ENCODE results near the gene OR5A1. TPM values are rescaled to one million over a fixed set of nuclear protein-coding genes. Genes with fewer than 3 reads are reported as not detected.

The OR5A1 gene
- total and polyA plus RNA-seq, 2 donors (not counting 1 experiment from before 2014, with no cell fraction given): not detected

DNA sequence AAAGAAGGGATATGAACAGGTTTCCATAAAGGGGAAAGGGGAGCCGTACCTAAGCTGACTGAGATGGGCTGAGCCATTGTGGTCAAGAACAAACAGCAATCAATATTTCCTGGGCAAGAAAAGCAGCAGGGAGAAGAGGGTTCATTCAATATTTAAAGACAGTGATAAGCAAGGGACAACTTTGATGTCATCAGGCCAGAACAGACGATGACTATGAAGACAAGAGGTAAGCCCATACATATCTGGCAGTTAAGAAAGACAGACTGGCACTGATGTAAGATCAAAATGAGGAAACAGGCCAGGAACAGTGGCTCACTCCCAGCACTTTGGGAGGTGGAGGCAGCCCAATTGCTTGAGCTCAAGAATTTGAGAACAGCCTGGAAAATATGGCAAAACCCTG lies 12.4 kb upstream of the OR5A1 start:
- H3K9ac ChIP-seq (ENCODE audit: low read length): no peak overlapping the region
- CTCF ChIA-PET: interaction anchor here (1.2 to 11.4 kb wide), 4 partner anchors 12 to 288 kb away, joined by 3 to 141 read pairs (median 3); partner anchors contain the start of genes DTX4 and OR5A1
- Mint-ChIP-seq H3K4me1 (peaks cover 9% of the 10 kb centered on the region), H3K4me3 (no peak overlapping the region), H3K27ac (no peak overlapping the region), H3K9me3 (ENCODE audit: insufficient read depth) (no peaks in the 10 kb centered on the region), H3K27me3 (no peaks in the 10 kb centered on the region)
- DNase-seq (no peak), ATAC-seq (ENCODE audit: low read depth) (no peak)
- H3K79me2 ChIP-seq (ENCODE audit: control insufficient read depth, insufficient read depth, low read length): no peaks in the 10 kb centered on the region
- intact Hi-C loops (cut with micrococcal nuclease): no loop called here
- WGBS (ENCODE audit: insufficient coverage): 100% methylated on average over 2 of the region's 2 CpGs
- peaks cover 0 to 8% of the 10 kb centered on the region in 2 donors for H3K4me1 ChIP-seq (ENCODE audit: control insufficient read depth in 2 of 2, insufficient read depth in 2 of 2, low read length in 2 of 2)
- no peaks in the 10 kb centered on the region for H3K36me3 ChIP-seq (replicated peaks in 1 of 2; ENCODE audit: control extremely low read depth in 1 of 2, control insufficient read depth in 1 of 2, extremely low read depth in 1 of 2, insufficient read depth in 2 of 2, low read length in 1 of 2)
- no peaks in the 10 kb centered on the region for H4K20me1 ChIP-seq (ENCODE audit: control insufficient read depth, insufficient read depth, low read length, poor library complexity, severe bottlenecking)
- no peak for TF ChIP-seq EZH2 (IDR thresholded peaks at IDR 0.05; ENCODE audit: borderline replicate concordance, insufficient read depth, low read depth, low read length, poor library complexity, severe bottlenecking)
- TF ChIP-seq, protein P1, sequence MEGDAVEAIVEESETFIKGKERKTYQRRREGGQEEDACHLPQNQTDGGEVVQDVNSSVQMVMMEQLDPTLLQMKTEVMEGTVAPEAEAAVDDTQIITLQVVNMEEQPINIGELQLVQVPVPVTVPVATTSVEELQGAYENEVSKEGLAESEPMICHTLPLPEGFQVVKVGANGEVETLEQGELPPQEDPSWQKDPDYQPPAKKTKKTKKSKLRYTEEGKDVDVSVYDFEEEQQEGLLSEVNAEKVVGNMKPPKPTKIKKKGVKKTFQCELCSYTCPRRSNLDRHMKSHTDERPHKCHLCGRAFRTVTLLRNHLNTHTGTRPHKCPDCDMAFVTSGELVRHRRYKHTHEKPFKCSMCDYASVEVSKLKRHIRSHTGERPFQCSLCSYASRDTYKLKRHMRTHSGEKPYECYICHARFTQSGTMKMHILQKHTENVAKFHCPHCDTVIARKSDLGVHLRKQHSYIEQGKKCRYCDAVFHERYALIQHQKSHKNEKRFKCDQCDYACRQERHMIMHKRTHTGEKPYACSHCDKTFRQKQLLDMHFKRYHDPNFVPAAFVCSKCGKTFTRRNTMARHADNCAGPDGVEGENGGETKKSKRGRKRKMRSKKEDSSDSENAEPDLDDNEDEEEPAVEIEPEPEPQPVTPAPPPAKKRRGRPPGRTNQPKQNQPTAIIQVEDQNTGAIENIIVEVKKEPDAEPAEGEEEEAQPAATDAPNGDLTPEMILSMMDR (IDR thresholded peaks at IDR 0.05): no peak
- no peak overlapping the region for H3K27ac ChIP-seq (ENCODE audit: low read length in 2 of 2)
- H3K27me3 ChIP-seq (replicated peaks in 1 of 4; ENCODE audit: control extremely low read depth in 1 of 4, control insufficient read depth in 3 of 4, insufficient read depth in 4 of 4, low read length in 3 of 4): no peaks in the 10 kb centered on the region
- POLR2A ChIA-PET: no interaction called here
- H3K4me3 ChIP-seq (ENCODE audit: control extremely low read depth in 1 of 5, extremely low read depth in 1 of 5, insufficient read depth in 1 of 5, low read depth in 2 of 5, low read length in 4 of 5): no peak overlapping the region
- no peaks in the 10 kb centered on the region for H3K9me3 ChIP-seq (ENCODE audit: control extremely low read depth in 1 of 3, control insufficient read depth in 2 of 3, insufficient read depth in 1 of 3, low read length in 2 of 3)
- no peak overlapping the region for H3K4me2 ChIP-seq (replicated peaks; ENCODE audit: low read depth, low read length, poor library complexity, severe bottlenecking)
- no peak overlapping the region for H2AFZ ChIP-seq (ENCODE audit: insufficient read depth, low read depth, low read length, poor library complexity, severe bottlenecking)

DNA sequence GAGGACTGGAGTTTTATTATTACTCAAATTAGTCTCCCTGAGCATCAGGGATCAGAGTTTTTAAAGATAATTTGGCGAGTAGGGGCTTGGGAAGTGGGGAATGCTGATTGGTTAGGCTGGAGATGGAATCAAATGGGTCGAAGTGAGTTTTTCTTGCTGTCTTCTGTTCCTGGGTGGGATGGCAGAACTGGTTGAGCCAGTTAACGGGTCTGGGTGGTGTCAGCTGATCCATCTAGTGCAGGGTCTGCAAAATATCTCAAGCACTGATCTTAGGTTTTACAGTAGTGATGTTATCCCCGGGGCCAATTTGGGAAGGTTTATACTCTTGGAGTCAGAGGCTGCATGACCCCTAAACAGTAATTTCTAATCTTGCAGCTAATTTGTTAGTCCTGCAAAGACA lies 11.1 kb upstream of the OR5A1 start:
- Mint-ChIP-seq H3K9me3 (ENCODE audit: insufficient read depth) (no peaks in the 10 kb centered on the region), H3K27me3 (peaks cover 3% of the 10 kb centered on the region), H3K27ac (no peak overlapping the region), H3K4me1 (peaks cover 9% of the 10 kb centered on the region), H3K4me3 (no peak overlapping the region)
- Histone ChIP-seq H3K79me2 (ENCODE audit: control insufficient read depth, insufficient read depth, low read length) (no peaks in the 10 kb centered on the region), H2AFZ (ENCODE audit: insufficient read depth, low read depth, low read length, poor library complexity, severe bottlenecking) (no peak overlapping the region), H3K27ac (ENCODE audit: low read length in 2 of 2) (no peak overlapping the region), H3K9ac (ENCODE audit: low read length) (no peak overlapping the region), H3K4me2 (replicated peaks; ENCODE audit: low read depth, low read length, poor library complexity, severe bottlenecking) (no peak overlapping the region), H4K20me1 (ENCODE audit: control insufficient read depth, insufficient read depth, low read length, poor library complexity, severe bottlenecking) (no peaks in the 10 kb centered on the region), H3K4me3 (ENCODE audit: control extremely low read depth in 1 of 5, extremely low read depth in 1 of 5, insufficient read depth in 1 of 5, low read depth in 2 of 5, low read length in 4 of 5) (no peak overlapping the region), H3K36me3 (replicated peaks in 1 of 2; ENCODE audit: control extremely low read depth in 1 of 2, control insufficient read depth in 1 of 2, extremely low read depth in 1 of 2, insufficient read depth in 2 of 2, low read length in 1 of 2) (no peaks in the 10 kb centered on the region), H3K4me1 (ENCODE audit: control insufficient read depth in 2 of 2, insufficient read depth in 2 of 2, low read length in 2 of 2) (peaks cover 0 to 8% of the 10 kb centered on the region in 2 donors), H3K9me3 (ENCODE audit: control extremely low read depth in 1 of 3, control insufficient read depth in 2 of 3, insufficient read depth in 1 of 3, low read length in 2 of 3) (no peaks in the 10 kb centered on the region), H3K27me3 (replicated peaks in 1 of 4; ENCODE audit: control extremely low read depth in 1 of 4, control insufficient read depth in 3 of 4, insufficient read depth in 4 of 4, low read length in 3 of 4) (no peaks in the 10 kb centered on the region)
- 93% methylated on average over 3 of the region's 4 CpGs for WGBS (ENCODE audit: insufficient coverage)
- ChIA-PET CTCF (interaction anchor here (0.9 to 11.4 kb wide), 7 partner anchors 11 to 289 kb away, joined by 3 to 141 read pairs (median 4); partner anchors contain the start of genes DTX4 and OR5A1), POLR2A (no interaction called here)
- TF ChIP-seq, protein P1 (IDR thresholded peaks at IDR 0.05): no peak
- no peak for TF ChIP-seq EZH2 (IDR thresholded peaks at IDR 0.05; ENCODE audit: borderline replicate concordance, insufficient read depth, low read depth, low read length, poor library complexity, severe bottlenecking)
- intact Hi-C loops (cut with micrococcal nuclease): no loop called here
- ATAC-seq (ENCODE audit: low read depth) (no peak), DNase-seq (no peak)

All from B cell (primary cell).